ENCODE measurements around the gene CD82.

GRCh38 chr11:44631831-44632230, 66.4 kb downstream of the CD82 start:
- TF ChIP-seq HOXA7 (CRISPR knock-in tag; IDR thresholded peaks at IDR 0.05) (no peak), ZNF10 (CRISPR knock-in tag; IDR thresholded peaks at IDR 0.05; ENCODE audit: borderline replicate concordance, low read depth) (no peak), POLR2AphosphoS2 (IDR thresholded peaks at IDR 0.05; ENCODE audit: low read depth, low read length) (no peak), CREM (IDR thresholded peaks at IDR 0.05) (no peak), CREM (CRISPR knock-in tag; IDR thresholded peaks at IDR 0.05) (no peak), SP1 (IDR thresholded peaks at IDR 0.05) (no peak), SP1 (CRISPR knock-in tag; IDR thresholded peaks at IDR 0.05) (no peak), TAF1 (CRISPR knock-in tag; IDR thresholded peaks at IDR 0.05) (no peak), ZNF510 (CRISPR knock-in tag; IDR thresholded peaks at IDR 0.05; ENCODE audit: low read depth) (no peak), ETS1 (CRISPR knock-in tag; IDR thresholded peaks at IDR 0.05) (no peak), MAFK (conservative IDR thresholded peaks at IDR 0.05 in 1 of 2, IDR thresholded peaks at IDR 0.05 in 1 of 2; ENCODE audit: low read length in 2 of 2) (no peak)
